HG03095 (cell line): Measurements from ENCODE around the gene TRMO.
"Not testable (repeated sequence)": the region's sequence is repeated elsewhere in the genome, so short reads cannot be mapped to it uniquely, and the experiment has no call there.

Source experiments
- ATAC-seq: cut with Tn5 transposase; IDR thresholded peaks from one replicate; pipeline ENCODE4 v1.9.1; 2021; ENCODE audit warnings: moderate library complexity; ENCODE audit not compliant: unreplicated experiment

Gene TRMO, protein sequence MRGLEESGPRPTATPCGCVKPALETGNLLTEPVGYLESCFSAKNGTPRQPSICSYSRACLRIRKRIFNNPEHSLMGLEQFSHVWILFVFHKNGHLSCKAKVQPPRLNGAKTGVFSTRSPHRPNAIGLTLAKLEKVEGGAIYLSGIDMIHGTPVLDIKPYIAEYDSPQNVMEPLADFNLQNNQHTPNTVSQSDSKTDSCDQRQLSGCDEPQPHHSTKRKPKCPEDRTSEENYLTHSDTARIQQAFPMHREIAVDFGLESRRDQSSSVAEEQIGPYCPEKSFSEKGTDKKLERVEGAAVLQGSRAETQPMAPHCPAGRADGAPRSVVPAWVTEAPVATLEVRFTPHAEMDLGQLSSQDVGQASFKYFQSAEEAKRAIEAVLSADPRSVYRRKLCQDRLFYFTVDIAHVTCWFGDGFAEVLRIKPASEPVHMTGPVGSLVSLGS

DNA sequence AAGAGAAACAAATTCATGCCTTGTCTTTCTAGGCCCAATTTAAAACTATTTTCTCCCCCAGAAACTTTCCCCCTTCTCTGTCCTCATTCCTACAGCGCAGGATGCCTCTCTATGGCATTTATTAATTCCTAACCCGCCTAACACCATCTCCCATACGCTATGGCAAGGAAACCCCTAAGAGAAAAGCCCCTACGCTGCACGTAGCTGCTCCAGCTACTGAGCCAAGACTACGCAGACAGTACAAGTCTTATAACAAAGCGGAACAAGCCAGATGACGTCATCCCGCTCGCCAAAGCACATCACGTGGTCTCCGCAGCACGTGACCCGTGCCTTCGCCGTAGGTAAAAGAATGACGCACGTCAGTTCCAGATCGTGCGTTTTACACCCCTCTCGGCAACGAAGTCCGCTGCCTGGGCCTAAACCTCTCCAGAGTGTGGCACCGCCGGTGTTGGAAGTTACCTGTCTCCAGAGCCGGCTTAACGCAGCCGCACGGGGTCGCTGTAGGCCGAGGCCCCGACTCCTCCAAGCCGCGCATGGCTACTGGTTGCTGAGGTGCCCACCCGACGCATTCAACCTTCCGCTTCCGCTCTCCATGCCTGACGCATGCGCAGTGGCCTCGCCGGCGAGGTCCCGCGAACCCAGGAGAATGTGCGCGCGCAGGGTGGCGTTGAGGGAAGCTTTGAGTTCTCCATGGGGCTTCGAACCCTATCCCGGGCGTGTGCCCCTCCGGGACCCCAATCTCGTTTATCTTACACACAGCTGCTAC is at the start of gene TRMO:
TRMO (minus strand) TSS at position 542 of the 766 bp plus-strand sequence; CDS start at position 535, 7 bp downstream.
- peak; percentile 71 for ATAC-seq

DNA sequence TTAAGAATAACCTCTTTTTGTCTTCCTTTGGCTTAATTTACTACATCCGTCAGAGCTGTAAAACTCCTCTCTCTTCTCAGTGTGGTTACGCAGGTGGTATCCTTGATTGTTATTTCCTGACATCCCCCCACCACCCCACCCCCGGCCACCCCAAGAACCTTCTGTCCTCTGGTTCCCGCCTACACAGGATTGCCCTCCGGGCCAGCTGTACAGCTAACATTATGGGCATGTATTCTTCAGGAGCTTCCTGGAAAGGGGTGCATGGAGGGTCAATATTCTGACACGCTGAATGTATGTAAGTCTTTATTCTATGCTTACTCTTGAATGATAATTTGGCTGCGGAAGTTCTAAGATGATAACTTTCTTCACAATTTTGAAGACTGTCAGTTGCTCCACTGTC is 47.9 kb upstream of the TRMO start:
- no peak for ATAC-seq

DNA sequence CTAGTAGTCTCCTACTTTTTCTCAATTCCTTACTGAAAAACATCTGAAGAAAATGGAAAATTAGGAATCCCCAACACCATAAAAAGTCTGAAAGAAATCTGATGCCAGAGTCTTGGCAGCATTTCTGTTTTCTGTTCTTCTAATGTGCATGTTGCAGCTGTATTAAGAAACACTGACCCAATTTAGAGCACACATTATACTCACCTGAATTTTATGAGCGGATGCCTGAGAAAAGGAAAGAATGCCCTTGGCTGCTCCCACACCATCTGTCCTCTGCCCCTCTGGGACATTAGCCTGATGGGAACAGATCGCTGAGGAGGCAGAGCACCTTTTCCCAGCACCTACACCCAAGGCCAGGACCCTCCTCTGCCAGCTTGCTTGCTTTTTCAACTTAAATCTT is 46.7 kb upstream of the TRMO start:
- ATAC-seq = no peak

DNA sequence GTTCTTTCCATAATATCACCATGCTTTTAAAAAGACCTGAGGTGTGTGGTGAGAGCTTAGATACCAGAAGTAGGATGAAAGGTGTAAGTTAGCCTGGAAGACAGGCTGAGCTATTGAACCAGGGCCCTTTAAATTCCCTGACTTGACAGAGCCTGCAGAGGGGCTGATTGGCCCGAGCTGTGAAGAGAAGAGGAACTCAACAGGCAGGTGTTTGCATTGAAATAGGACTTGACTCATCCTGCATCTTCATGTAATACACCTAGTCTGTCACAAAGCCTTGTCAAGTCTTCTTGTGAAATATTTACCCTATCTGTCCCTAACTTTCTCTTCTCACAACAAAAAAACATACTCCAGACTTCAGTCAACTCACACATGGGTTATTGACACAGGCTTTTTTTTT is 44.2 kb upstream of the TRMO start:
- no peak for ATAC-seq

DNA sequence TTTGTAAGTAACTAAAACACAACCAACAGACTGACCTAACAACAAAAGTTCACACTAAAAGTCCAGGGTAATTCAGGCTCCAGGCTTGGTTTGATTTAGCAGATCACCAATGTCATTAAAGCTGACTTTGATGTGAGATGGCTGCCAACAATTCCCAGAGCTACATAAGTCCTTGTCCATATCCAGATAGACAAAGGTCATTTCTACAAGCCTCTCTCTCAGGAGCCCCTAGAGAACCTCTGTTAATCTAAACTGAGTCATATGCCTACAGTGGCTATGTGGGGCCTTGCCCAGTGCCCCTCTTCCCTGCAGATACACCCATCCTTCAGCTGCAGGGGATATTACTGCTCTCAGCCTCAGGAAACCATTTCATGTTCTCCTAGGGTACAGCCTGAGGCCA is 42.6 kb upstream of the TRMO start:
- no peak for ATAC-seq

DNA sequence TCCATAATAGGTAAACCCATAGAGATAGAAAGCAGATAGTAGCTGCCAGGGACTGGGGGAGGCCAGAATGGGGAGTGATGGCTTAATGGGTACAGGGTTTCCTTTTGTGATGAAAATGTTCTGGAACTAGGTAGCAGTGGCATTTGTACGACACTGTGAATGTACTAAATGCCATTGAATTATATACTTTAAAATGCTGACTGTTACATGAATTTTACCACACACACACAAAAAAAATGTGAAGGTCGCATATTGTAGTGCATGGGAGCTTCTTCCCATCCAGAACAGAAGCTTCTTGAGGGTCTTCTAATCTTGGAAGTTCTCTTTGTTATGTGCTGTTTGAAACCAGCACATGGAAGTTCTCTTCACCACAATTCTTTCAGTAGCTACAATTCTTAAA is 40.9 kb upstream of the TRMO start:
- no peak for ATAC-seq

DNA sequence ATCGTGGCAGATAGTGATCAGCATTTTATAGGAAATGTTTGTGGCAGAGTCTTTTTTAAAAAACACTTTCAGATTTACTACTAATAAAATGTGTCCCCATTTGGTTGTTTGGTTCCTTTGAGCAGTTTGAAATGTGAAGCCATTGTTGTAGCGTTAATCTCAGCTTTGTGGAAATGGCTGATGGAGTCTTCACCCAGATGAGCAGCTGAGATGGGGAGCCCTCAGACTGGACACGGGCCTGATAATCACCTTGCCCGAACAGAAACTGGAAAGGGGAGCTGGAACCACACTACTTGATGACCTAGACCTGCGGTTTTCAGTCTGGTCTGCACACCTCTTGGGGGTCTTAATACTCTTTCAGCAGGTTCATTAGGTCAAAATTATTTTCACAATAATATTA is 40.3 kb upstream of the TRMO start:
- ATAC-seq = no peak

DNA sequence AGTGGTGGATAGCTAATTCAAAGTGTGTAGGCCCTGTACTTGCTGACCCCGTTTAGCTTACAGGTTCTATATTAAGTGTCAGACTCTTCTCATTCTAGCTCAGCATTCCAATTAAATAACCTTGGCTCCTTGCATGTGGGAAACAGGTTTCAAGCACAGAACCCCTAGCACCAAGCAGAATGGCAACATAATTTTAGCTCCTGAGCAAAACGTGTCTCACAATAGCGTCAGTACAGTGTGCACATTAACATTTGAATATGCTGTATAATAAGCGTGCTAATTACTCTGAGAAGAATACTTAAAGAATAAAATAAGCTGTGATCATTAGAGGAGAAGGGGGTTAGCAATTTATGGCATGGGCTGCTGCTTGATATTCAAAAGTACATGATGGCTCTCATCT is 39.8 kb upstream of the TRMO start:
- no peak for ATAC-seq

DNA sequence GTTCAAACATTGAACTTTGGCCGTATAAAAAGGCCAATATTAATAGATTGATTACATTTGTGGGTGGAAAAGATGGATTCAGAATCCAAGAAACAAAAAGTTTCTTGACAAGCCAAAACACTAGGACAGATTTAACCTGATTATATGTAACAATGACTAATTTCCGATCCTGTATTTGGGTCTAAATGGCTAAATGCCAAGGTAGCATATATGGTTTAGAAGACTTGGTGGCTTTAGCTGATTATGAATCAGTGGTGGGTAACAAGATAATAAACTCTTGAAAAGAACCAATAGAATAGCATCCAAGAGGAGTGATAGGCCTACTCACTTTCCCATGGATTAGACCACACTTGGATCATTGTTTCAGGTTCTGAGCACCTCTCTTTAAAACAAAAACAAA is 39.1 kb upstream of the TRMO start:
- ATAC-seq = no peak

DNA sequence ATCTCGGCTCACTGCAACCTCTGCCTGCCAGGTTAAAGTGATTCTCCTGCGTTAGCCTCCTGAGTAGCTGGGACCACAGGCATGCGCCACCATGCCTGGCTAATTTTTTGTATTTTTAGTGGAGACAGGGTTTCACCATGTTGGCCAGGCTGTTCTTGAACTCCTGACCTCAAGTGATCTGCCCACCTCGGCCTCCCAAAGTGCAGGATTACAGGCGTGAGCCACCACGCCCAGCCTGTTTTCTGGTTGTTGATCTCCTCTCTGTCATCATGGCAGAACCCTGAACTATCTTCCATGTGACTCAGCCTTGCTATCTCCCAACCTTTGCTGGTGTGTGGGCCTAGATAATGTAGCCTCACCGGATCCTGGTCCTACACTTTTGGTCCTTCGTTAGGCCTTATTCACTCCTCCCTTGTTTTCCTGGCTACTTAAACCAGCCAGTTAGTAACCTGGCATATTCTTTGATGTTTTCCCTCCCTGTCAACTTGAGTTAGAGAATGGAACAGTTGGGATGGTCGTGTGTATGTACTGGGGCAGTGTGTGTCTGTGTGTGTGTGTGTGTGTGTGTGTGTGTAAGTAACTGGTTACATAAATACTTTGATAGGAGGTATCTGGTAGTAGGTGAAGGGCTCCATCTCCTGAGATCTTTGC is 38.5 kb upstream of the TRMO start:
- not testable (repeated sequence) for ATAC-seq

DNA sequence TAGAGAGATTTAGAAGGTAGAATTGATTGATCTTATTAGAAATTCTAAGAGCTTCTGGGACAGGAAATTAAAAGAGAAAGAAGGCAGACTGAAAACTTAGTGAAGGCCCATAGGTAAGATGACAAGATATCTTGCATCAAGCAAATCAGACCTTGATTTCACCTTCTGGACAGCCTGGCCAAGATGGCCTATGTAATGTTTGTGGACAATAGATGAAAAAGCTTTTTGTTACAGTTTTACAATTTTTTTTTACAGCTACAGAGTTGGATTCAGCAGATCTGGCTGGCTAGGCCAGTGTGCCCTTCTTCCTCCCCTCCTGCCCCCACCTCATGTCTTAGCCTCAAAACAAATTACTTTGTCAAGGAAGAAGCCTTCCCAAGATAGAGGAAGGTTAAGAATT is 37.3 kb upstream of the TRMO start:
- ATAC-seq = no peak

DNA sequence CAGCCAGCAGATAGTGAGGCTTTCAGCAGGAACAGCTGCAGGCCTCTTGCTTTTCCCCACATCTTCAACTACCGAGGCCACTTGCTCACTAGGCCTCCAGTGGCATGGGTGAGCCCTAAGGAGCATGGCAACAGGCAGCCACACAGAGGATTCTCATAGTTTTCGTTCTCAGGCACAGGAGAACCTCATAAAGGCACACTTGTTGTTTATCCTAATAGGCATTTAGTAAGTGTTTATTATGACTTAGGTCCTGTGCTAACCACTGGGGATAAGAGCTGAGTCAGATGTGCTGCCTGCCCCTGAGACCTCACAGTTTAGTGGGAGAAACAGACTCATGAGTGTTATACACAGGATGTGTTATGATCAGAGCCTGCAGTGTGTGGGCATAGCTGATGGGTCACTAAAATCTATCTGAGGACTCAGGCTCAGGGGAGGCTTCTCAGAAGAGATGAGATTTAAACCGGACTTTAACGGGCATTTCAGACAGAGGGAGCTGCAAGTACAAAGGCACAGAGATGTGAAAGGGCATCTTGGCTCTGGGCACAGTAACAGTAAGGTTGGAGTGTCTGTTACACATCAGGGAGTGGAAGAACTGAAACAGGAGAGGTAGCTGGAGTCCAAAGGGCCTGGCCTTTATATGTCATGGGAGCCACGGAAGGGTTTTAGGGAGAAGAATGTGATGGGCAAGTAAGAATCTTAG is 36.7 kb upstream of the TRMO start:
- ATAC-seq = no peak

DNA sequence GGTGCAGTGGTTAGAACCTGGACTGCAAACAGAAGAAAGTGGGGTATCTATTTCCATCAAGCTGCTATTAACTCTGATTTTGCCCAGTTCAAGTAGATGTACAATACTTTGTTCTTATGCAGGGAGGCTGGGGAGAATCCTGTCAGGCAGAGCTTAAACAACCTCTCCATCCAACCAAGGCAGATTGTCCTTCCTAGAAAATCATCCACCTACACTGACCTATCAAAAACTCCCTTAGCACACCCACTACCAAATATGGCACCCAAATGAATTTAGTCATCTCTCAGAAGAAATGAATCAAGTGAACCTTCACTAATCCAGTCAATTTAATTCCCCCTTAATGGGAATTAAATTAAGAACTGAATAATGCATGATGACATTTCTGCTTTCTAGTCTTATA is 34.0 kb upstream of the TRMO start:
- ATAC-seq = no peak

DNA sequence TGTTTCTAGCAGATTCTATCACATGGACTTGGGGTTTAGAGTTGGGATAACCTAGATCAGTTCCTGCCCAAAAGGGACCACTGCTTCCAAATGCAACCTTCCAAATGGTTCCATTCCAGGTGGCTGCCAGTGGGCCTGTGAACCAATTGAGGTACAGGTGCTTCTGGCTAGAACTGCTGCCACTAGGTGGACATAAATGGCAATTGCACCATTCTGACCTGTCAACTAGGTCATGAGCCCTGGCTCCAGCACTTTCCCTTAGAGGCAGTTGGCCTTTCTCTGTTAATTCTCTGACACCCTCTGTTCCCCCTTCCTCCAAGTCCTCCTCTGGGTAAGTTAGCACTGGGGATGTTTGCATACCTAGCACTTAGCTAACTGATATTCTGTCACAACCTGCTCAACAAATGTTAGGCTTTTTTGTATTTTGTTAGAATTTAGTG is 32.3 kb upstream of the TRMO start:
- no peak for ATAC-seq

DNA sequence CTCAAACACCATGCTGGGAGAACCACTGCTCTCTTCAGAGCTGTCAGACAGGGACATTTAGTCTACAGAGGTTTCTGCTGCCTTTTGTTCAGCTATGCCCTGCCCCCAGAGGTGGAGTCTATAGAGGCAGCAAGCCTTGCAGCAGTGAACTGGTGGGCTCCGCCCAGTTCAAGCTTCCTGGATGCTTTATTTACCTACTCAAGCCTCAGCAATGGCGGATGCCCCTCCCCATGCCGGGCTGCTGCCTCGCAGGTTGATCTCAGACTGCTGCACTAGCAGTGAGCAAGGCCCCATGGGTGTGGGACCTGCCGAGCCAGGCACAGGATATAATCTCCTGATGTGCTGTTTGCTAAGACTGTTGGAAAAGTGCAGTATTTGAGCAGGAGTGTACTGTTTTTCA is 28.6 kb upstream of the TRMO start:
- ATAC-seq = not testable (repeated sequence)

DNA sequence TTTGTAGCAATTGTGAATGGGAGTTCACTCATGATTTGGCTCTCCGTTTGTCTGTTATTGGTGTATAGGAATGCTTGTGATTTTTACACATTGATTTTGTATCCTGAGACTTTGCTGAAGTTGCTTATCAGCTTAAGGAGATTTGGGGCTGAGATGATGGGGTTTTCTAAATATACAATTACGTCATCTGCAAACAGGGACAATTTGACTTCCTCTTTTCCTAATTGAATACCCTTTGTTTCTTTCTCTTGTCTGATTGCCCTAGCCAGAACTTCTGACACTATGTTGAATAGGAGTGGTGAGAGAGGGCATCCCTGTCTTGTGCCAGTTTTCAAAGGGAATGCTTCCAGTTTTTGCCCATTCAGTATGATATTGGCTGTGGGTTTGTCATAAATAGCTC is 24.8 kb upstream of the TRMO start:
- ATAC-seq = not testable (repeated sequence)

DNA sequence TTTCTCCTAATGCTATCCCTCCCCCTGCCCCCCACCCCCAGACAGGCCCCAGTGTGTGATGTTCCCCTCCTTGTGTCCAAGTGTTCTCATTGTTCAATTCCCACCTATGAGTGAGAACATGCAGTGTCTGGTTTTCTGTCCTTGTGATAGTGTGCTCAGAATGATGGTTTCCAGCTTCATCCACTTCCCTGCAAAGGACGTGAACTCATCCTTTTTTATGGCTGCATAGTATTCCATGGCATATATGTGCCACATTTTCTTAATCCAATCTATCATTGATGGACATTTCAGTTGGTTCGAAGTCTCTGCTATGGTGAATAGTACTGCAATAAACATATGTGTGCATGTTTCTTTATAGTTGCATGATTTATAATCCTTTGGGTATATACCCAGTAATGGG is 23.2 kb upstream of the TRMO start:
- not testable (repeated sequence) for ATAC-seq

DNA sequence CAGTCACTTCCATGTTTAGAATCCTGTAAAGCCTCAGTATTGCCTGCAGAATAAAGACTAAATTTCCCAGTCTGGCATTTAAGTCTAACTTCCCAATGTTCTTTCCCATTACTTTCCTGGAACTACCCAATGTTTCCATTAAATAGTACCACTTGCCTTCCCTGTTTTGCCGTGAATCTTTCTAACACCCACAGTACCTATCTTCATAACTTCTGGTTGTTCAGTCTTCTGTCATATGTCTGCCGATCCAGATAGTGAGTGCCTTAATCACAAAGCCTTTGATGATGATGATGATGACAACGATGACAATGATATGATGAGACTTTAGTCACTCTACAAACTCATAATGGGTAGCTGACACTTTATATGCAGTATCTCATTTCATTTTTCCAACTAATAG is 22.3 kb upstream of the TRMO start:
- no peak for ATAC-seq

DNA sequence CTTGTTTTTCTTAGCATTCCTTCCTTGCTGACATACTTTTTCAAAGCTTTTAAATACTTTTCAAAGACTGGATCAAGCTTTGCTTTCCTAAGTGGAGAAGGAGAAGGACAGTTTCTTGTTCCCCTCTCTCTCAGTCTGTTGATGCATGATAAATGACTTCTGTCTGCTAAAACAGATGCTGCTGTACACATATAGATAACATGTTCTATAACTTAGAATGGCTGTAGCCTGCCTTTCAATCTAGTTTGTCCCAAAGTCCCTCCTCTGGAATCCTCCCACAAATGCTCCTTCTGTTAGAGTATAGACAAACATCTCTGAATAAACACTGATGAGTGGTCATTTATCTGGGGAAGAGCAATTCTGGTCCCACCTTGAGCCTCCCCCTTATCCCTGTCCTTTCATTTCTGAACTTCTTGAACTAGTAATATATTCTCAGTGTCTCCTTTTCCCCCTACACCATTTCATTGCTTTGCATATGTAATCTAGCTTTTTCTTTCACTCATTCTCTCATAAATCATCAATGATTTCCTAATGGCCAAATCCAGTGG is 21.1 kb upstream of the TRMO start:
- ATAC-seq = no peak

DNA sequence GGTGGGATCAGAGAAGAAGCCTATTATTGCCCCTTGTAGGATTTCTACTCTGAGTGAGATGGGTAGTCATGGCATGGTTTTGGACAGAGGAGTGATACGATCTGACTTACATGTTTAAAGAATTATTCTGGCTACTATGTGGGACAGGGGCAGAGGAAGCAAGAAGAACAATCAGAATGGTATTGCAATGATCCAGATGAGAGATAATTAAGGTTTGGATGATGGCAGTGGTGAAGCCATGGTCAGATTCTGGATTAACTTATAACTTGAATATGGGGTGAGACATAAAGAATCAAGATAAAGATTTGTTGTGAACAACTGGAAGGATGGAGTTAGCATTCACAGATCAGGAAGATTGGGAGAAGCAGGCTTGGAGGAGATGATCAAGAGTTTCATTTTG is 19.0 kb upstream of the TRMO start:
- no peak for ATAC-seq

DNA sequence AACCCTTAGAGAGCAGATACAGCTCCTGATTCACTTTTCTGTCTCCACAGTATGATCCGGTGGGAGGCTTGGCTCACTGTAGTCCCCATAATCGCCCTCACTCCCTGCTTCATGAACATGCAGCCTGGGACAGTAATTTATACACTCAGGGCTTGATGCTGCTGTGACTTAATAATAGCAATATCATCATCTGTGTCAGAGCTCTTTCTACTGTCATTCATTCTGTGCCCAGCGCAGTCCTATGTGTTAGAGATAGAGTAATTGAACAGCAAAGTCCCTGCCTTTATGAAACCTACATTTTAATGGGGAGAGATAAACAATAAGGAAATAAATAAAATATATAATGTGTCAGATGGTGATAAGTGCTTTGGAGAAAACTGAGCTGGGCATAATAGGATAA is 18.4 kb upstream of the TRMO start:
- ATAC-seq = no peak
